Right lobe of liver (tissue), 4 donors: Measurements from ENCODE around the gene PNMA8C.

Source experiments
- CTCF ChIP-seq, 4 donors: fragments of 200-600 bp in 3 of 4; fragments of 450-650 bp in 1 of 4; IDR thresholded peaks; one replicate each; pipeline versions ENCODE4 v1.5.1 to v1.8.0; 2016 to 2022; ENCODE audit warnings: antibody characterized with exemption in 4 of 4, mild to moderate bottlenecking in 2 of 4
- POLR2A ChIP-seq: fragments of 450-650 bp; IDR thresholded peaks from one replicate; pipeline ENCODE4 v1.6.1; 2017; ENCODE audit warnings: antibody characterized with exemption, mild to moderate bottlenecking
- donor health status: DM: no; HTN: no; CAD: no.
- donor health status: DM: no; HTN: no; CAD: no.
- donor health status: DM: no; HTN: yes; CAD: no.

GRCh38 chr19:46460055-46460454 lies 31.3 kb upstream of the PNMA8C start:
- TF ChIP-seq CTCF (IDR thresholded peaks at IDR 0.05) (no peak), POLR2A (no peak)
